Breast epithelium (tissue), 4 donors: ENCODE measurements around the gene DRD3. TPM values are rescaled to one million over a fixed set of nuclear protein-coding genes. Genes with fewer than 3 reads are reported as not detected.

ENCODE experiments used
- DNase-seq, 2 donors: peaks; one replicate each; pipeline ENCODE4 v3.0.0-alpha.2; 2019; ENCODE audit warnings: low spot score in 2 of 2
- H3K27ac ChIP-seq, 2 donors: fragments of 200-600 bp; sonication (generic) in 1 of 2; one replicate each; pipeline ENCODE4 v1.5.1; 2016 to 2019; ENCODE audit warnings: mild to moderate bottlenecking in 1 of 2
- H3K27me3 ChIP-seq, 2 donors: fragments of 200-600 bp; sonication (generic) in 1 of 2; one replicate each; pipeline versions ENCODE4 v1.5.1 to v1.6.0; 2017 to 2019; ENCODE audit warnings: control low read depth in 1 of 2, mild to moderate bottlenecking in 1 of 2
- H3K36me3 ChIP-seq: fragments of 200-600 bp; one replicate; pipeline ENCODE4 v1.5.1; 2019
- H3K4me1 ChIP-seq, 2 donors: fragments of 200-600 bp; sonication (generic); one replicate each; pipeline ENCODE4 v1.5.1; 2016 to 2019; ENCODE audit warnings: control low read depth in 1 of 2
- H3K4me3 ChIP-seq, 3 donors: fragments of 200-600 bp; sonication (generic); 1 replicate in 2 of 3; 2 replicates in 1 of 3; pipeline ENCODE4 v1.5.1; 2016 to 2019; ENCODE audit warnings: mild to moderate bottlenecking in 3 of 3, moderate library complexity in 2 of 3
- H3K9me3 ChIP-seq, 2 donors: fragments of 200-600 bp; sonication (generic) in 1 of 2; one replicate each; pipeline ENCODE4 v1.5.1; 2016 to 2019; ENCODE audit warnings: control low read depth in 1 of 2
- POLR2A ChIP-seq: fragments of 450-650 bp; IDR thresholded peaks from one replicate; pipeline ENCODE4 v1.6.1; 2016; ENCODE audit warnings: antibody characterized with exemption, mild to moderate bottlenecking, moderate library complexity
- POLR2AphosphoS5 ChIP-seq, 3 donors: sonication (generic); formaldehyde crosslinking; IDR thresholded peaks; one replicate each; pipeline ENCODE4 v1.6.1; 2017; ENCODE audit warnings: antibody characterized with exemption in 3 of 3
- intact Hi-C: fragments of 100-400 bp; cut with DNase I; formaldehyde crosslinking; loops from one replicate; pipeline ENCODE4 v1.15.1; 2023; ENCODE audit warnings: low total_unique reads
- total RNA-seq, 3 donors: library from RNA; depleted of rRNA; stranded (reverse); fragments of >200 nt; gene quantifications; one replicate each; pipeline ENCODE4 v1.1.0, GENCODE V29; 2016
- TF ChIP-seq, protein P1 (sequence below), 3 donors: fragments of 450-650 bp; IDR thresholded peaks; one replicate each; pipeline ENCODE4 v1.5.1; 2016 to 2017; ENCODE audit warnings: antibody characterized with exemption in 3 of 3, mild to moderate bottlenecking in 3 of 3, moderate library complexity in 3 of 3

DRD3 gene
- total RNA-seq, 3 donors from 2014 or later, result not detected

DNA sequence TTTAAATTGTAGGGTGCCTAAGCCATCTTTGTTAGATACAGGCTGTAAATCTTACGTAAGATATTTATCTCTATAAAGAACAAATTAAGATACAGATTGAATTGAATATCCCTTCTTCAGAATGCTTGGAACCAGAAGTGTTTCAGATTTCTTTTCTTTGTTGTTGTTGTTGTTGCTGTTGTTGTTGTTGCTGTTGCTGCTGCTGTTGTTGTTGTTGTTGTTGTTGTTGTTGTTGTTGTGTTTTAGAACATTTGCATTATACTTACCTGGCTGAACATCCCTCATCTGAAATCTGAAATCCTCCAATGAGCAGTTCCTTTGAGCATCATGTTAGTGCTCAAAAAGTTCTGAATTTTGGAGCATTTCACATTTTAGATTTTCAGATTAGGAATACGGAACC, 95.7 kb downstream of the DRD3 start:
- no peaks in the 10 kb centered on the region for H3K36me3 ChIP-seq
- no peaks in the 10 kb centered on the region for H3K4me1 ChIP-seq
- H3K4me3 ChIP-seq, result no peak overlapping the region
- H3K9me3 ChIP-seq, result no peaks in the 10 kb centered on the region
- no peak overlapping the region for H3K27ac ChIP-seq
- no peak for DNase-seq
- intact Hi-C loops, result no loop called here
- H3K27me3 ChIP-seq, result no peaks in the 10 kb centered on the region
- TF ChIP-seq POLR2AphosphoS5 (IDR thresholded peaks at IDR 0.05) (no peak), POLR2A (no peak)
- TF ChIP-seq, protein P1, sequence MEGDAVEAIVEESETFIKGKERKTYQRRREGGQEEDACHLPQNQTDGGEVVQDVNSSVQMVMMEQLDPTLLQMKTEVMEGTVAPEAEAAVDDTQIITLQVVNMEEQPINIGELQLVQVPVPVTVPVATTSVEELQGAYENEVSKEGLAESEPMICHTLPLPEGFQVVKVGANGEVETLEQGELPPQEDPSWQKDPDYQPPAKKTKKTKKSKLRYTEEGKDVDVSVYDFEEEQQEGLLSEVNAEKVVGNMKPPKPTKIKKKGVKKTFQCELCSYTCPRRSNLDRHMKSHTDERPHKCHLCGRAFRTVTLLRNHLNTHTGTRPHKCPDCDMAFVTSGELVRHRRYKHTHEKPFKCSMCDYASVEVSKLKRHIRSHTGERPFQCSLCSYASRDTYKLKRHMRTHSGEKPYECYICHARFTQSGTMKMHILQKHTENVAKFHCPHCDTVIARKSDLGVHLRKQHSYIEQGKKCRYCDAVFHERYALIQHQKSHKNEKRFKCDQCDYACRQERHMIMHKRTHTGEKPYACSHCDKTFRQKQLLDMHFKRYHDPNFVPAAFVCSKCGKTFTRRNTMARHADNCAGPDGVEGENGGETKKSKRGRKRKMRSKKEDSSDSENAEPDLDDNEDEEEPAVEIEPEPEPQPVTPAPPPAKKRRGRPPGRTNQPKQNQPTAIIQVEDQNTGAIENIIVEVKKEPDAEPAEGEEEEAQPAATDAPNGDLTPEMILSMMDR (IDR thresholded peaks at IDR 0.05), result no peak

GRCh38 chr3:114081037-114081436, 97.8 kb downstream of the DRD3 start:
- DNase-seq, result no peak
- Histone ChIP-seq H3K27me3 (no peaks in the 10 kb centered on the region), H3K27ac (no peak overlapping the region), H3K4me1 (no peaks in the 10 kb centered on the region), H3K9me3 (no peaks in the 10 kb centered on the region), H3K4me3 (no peak overlapping the region), H3K36me3 (peaks cover 7% of the 10 kb centered on the region)
- intact Hi-C loops, result loop anchor here (2.0 kb wide), 1 partner anchor 74 kb away; no protein-coding TSS in a partner anchor
- TF ChIP-seq POLR2A (no peak), POLR2AphosphoS5 (IDR thresholded peaks at IDR 0.05) (no peak)
- TF ChIP-seq, protein P1 (IDR thresholded peaks at IDR 0.05), result no peak

- H3K9me3 ChIP-seq, result no peaks in the 10 kb centered on the region
- TF ChIP-seq, protein P1 (IDR thresholded peaks at IDR 0.05), result no peak
- TF ChIP-seq POLR2A (no peak), POLR2AphosphoS5 (IDR thresholded peaks at IDR 0.05) (no peak)
- H3K4me3 ChIP-seq, result no peak overlapping the region
- DNase-seq, result no peak
- H3K27ac ChIP-seq, result no peak overlapping the region
- H3K4me1 ChIP-seq, result no peaks in the 10 kb centered on the region
- intact Hi-C loops, result loop anchor here (2.0 kb wide), 1 partner anchor 75 kb away; no protein-coding TSS in a partner anchor
- no peaks in the 10 kb centered on the region for H3K27me3 ChIP-seq
- H3K36me3 ChIP-seq, result peaks cover 7% of the 10 kb centered on the region
Observed at GRCh38 chr3:114080201-114080600, 98.7 kb downstream of the DRD3 start.

GRCh38 chr3:114079761-114080160, 99.1 kb downstream of the DRD3 start:
- no peaks in the 10 kb centered on the region for H3K4me1 ChIP-seq
- no peaks in the 10 kb centered on the region for H3K9me3 ChIP-seq
- intact Hi-C loops, result loop anchor here (2.0 kb wide), 1 partner anchor 75 kb away; no protein-coding TSS in a partner anchor
- TF ChIP-seq POLR2A, result no peak
- TF ChIP-seq POLR2AphosphoS5 (IDR thresholded peaks at IDR 0.05), result no peak
- TF ChIP-seq, protein P1 (IDR thresholded peaks at IDR 0.05), result no peak
- no peak for DNase-seq
- no peak overlapping the region for H3K27ac ChIP-seq
- peaks cover 7% of the 10 kb centered on the region for H3K36me3 ChIP-seq
- H3K27me3 ChIP-seq, result no peaks in the 10 kb centered on the region
- no peak overlapping the region for H3K4me3 ChIP-seq

GRCh38 chr3:114078126-114078525, 100.7 kb downstream of the DRD3 start:
- no peaks in the 10 kb centered on the region for H3K27me3 ChIP-seq
- H3K36me3 ChIP-seq, result peaks cover 7% of the 10 kb centered on the region
- TF ChIP-seq POLR2AphosphoS5 (IDR thresholded peaks at IDR 0.05) (no peak), POLR2A (no peak)
- TF ChIP-seq, protein P1 (IDR thresholded peaks at IDR 0.05), result no peak
- H3K27ac ChIP-seq, result no peak overlapping the region
- no peak for DNase-seq
- H3K9me3 ChIP-seq, result no peaks in the 10 kb centered on the region
- intact Hi-C loops, result no loop called here
- no peak overlapping the region for H3K4me3 ChIP-seq
- no peaks in the 10 kb centered on the region for H3K4me1 ChIP-seq

Other genes starting within 250 kb of the DRD3 start
- 1 to 10 TPM; 3.5 to 9.2 (median 7.2) TPM for gene ZDHHC23, start 231.0 kb downstream of the DRD3 start, total RNA-seq
- 10 to 100 TPM in 2 of 3 donors, 1 to 10 TPM in 1; 4.3 to 13.2 (median 10.8) TPM for gene CCDC191, start 122.5 kb downstream of the DRD3 start, total RNA-seq
- 10 to 100 TPM; 11.0 to 25.8 (median 15.1) TPM for gene QTRT2, start 122.3 kb downstream of the DRD3 start, total RNA-seq
- gene ZNF80, start 58.5 kb upstream of the DRD3 start, total RNA-seq, result under 1 TPM in 2 of 3 donors, not detected in 1; 0.16 to 0.33 TPM
- gene TIGIT, start 115.0 kb upstream of the DRD3 start, total RNA-seq, result under 1 TPM; 0.29 to 0.48 (median 0.33) TPM